HepG2 (cell line): ENCODE measurements around the gene FAM174A. TPM values are rescaled to one million over a fixed set of nuclear protein-coding genes. Genes with fewer than 3 reads are reported as not detected.

ENCODE experiments used
- ATAC-seq: fragments of 200-7000 bp; cut with Tn5 transposase; 3 replicates; pipeline ENCODE4 v1.9.1; 2020; ENCODE audit warnings: mild to moderate bottlenecking, moderate library complexity
- BruUV-seq: library from RNA; stranded (reverse); fragments of 400-500 nt; replicated peaks from 2 replicates; lab custom pipeline; 2021; lab: Mats Ljungman, UMichigan
- CTCF ChIA-PET: fragments of 300-600 bp; formaldehyde crosslinking; extraction: SDS; loops from one replicate; lab custom pipeline; 2021; ENCODE audit warnings: low total read pairs, inconsistent platforms, low intra/inter-chr PET ratio; lab: Yijun Ruan, JAX
- POLR2A ChIA-PET: fragments of 350-600 bp; sonication (Branson Sonifier 250); formaldehyde crosslinking; loops from one replicate; lab custom pipeline; 2020; ENCODE audit warnings: antibody characterized with exemption, inconsistent platforms; lab: Yijun Ruan, JAX
- DNase-seq: peaks from one replicate; pipeline ENCODE4 v3.0.0-alpha.2; 2015; ENCODE audit warnings: low spot score
- FAIRE-seq: peaks from 3 replicates; lab custom pipeline; 2011; peaks lifted over from hg19 to GRCh38; lab: Jason Lieb, UNC
- H2AFZ ChIP-seq: one replicate; pipeline ENCODE4 v1.6.1; 2011; ENCODE audit warnings: low read length, inconsistent platforms
- H3K27ac ChIP-seq: fragments of 300-600 bp; 3 replicates; pipeline ENCODE4 v1.8.0; 2011; ENCODE audit warnings: mixed run types, mild to moderate bottlenecking, mixed read lengths, low read length, inconsistent platforms; ENCODE audit not compliant: insufficient read depth; ENCODE audit errors: extremely low read length
- H3K27me3 ChIP-seq, 2 experiments: fragments of 200-600 bp in 1 of 2; 2 replicates in 1 of 2; 3 replicates in 1 of 2; pipeline versions ENCODE4 v1.6.0 to v1.8.0; 2011; ENCODE audit warnings: low read length in 2 of 2, mild to moderate bottlenecking in 2 of 2, moderate library complexity in 2 of 2, inconsistent platforms in 1 of 2; ENCODE audit not compliant: insufficient read depth in 2 of 2, control insufficient read depth in 1 of 2
- H3K36me3 ChIP-seq, 2 experiments: fragments of 200-600 bp in 1 of 2; replicated peaks in 1 of 2; 2 replicates in 1 of 2; 3 replicates in 1 of 2; pipeline versions ENCODE4 v1.5.1 to v1.8.0; 2011; ENCODE audit warnings: low read length in 2 of 2, inconsistent platforms in 1 of 2; ENCODE audit not compliant: insufficient read depth in 2 of 2, control insufficient read depth in 1 of 2
- H3K4me1 ChIP-seq: 2 replicates; pipeline ENCODE4 v1.5.1; 2012; ENCODE audit warnings: low read length, inconsistent platforms; ENCODE audit not compliant: insufficient read depth
- H3K4me2 ChIP-seq: 2 replicates; pipeline ENCODE4 v1.6.0; 2011; ENCODE audit warnings: low read depth, low read length, inconsistent platforms
- H3K4me3 ChIP-seq, 3 experiments: fragments of 200-600 bp in 1 of 3; sonication (generic), shearing (Covaris generic) in 1 of 3; replicated peaks in 1 of 3; 2 replicates each; pipeline ENCODE4 v1.5.1; 2011 to 2016; ENCODE audit warnings: low read length in 3 of 3, inconsistent platforms in 2 of 3, low read depth in 2 of 3, mild to moderate bottlenecking in 2 of 3, control low read depth in 1 of 3, mixed read lengths in 1 of 3; ENCODE audit not compliant: insufficient read depth in 1 of 3
- H3K79me2 ChIP-seq: one replicate; pipeline ENCODE4 v1.6.1; 2011; ENCODE audit warnings: low read length, inconsistent platforms; ENCODE audit not compliant: insufficient read depth
- H3K9ac ChIP-seq: 2 replicates; pipeline ENCODE4 v1.6.0; 2011; ENCODE audit warnings: mild to moderate bottlenecking, low read depth, low read length, inconsistent platforms; ENCODE audit not compliant: insufficient read depth
- H3K9me3 ChIP-seq: 2 replicates; pipeline ENCODE4 v1.5.1; 2012; ENCODE audit warnings: mild to moderate bottlenecking, low read length
- H4K20me1 ChIP-seq: 2 replicates; pipeline ENCODE4 v1.6.0; 2011; ENCODE audit warnings: inconsistent platforms, mild to moderate bottlenecking, low read length, moderate library complexity; ENCODE audit not compliant: insufficient read depth
- AKAP8 ChIP-seq: sonication (generic); formaldehyde crosslinking; IDR thresholded peaks from 2 replicates; pipeline ENCODE4 v1.5.1; 2020; ENCODE audit warnings: mild to moderate bottlenecking, missing genetic modification reagents
- ATAD3A ChIP-seq: sonication (generic); formaldehyde crosslinking; IDR thresholded peaks from 2 replicates; pipeline ENCODE4 v1.4.0; 2020; ENCODE audit warnings: missing genetic modification reagents
- CEBPG ChIP-seq: IDR thresholded peaks from 2 replicates; pipeline ENCODE4 v1.6.1; 2016
- ELF4 ChIP-seq: sonication (generic); formaldehyde crosslinking; IDR thresholded peaks from 2 replicates; pipeline ENCODE4 v1.5.0; 2020; ENCODE audit warnings: missing genetic modification reagents, mild to moderate bottlenecking, moderate library complexity, borderline replicate concordance
- EP300 ChIP-seq, 3 experiments: sonication (generic) in 1 of 3; formaldehyde crosslinking in 1 of 3; IDR thresholded peaks; 2 replicates each; pipeline versions ENCODE4 v1.5.1 to v1.6.1; 2011 to 2020; ENCODE audit warnings: low read depth in 2 of 3, low read length in 2 of 3, borderline replicate concordance in 1 of 3, improper control_type of control experiment in 1 of 3, mild to moderate bottlenecking in 1 of 3, missing genetic modification reagents in 1 of 3, moderate library complexity in 1 of 3
- HDAC1 ChIP-seq: sonication (generic); formaldehyde crosslinking; IDR thresholded peaks from 2 replicates; pipeline ENCODE4 v1.5.1; 2020; ENCODE audit warnings: mild to moderate bottlenecking, missing genetic modification reagents
- IKZF1 ChIP-seq: fragments of 450-650 bp; IDR thresholded peaks from 2 replicates; pipeline ENCODE4 v1.7.1; 2016
- IKZF4 ChIP-seq: sonication (generic); formaldehyde crosslinking; IDR thresholded peaks from 2 replicates; pipeline ENCODE4 v1.5.1; 2020; ENCODE audit warnings: borderline replicate concordance, mild to moderate bottlenecking, low read depth, missing genetic modification reagents; ENCODE audit errors: not compliant biosample characterization
- MED8 ChIP-seq: sonication (generic); formaldehyde crosslinking; IDR thresholded peaks from 2 replicates; pipeline ENCODE4 v1.8.1; 2023; ENCODE audit warnings: mild to moderate bottlenecking, missing genetic modification reagents; ENCODE audit not compliant: insufficient replicate concordance
- MTERF4 ChIP-seq: sonication (generic); formaldehyde crosslinking; IDR thresholded peaks from 2 replicates; pipeline ENCODE4 v1.8.0; 2023; ENCODE audit warnings: mild to moderate bottlenecking, missing genetic modification reagents
- MTF1 ChIP-seq: sonication (generic); formaldehyde crosslinking; IDR thresholded peaks from 2 replicates; pipeline ENCODE4 v1.5.0; 2020; ENCODE audit warnings: missing genetic modification reagents
- RARG ChIP-seq: sonication (generic); formaldehyde crosslinking; IDR thresholded peaks from 2 replicates; pipeline ENCODE4 v1.4.0; 2020; ENCODE audit warnings: low read depth, mild to moderate bottlenecking, missing genetic modification reagents
- RFX1 ChIP-seq: fragments of 450-650 bp; IDR thresholded peaks from 2 replicates; pipeline ENCODE4 v1.6.1; 2017
- THYN1 ChIP-seq: sonication (generic); formaldehyde crosslinking; IDR thresholded peaks from 2 replicates; pipeline ENCODE4 v1.8.1; 2023; ENCODE audit warnings: low read depth, mild to moderate bottlenecking, moderate library complexity, missing genetic modification reagents, borderline replicate concordance
- ZBTB7B ChIP-seq: sonication (generic); formaldehyde crosslinking; IDR thresholded peaks from 2 replicates; pipeline ENCODE4 v1.4.0; 2020; ENCODE audit warnings: missing genetic modification reagents
- ZNF136 ChIP-seq: sonication (generic); formaldehyde crosslinking; IDR thresholded peaks from 2 replicates; pipeline ENCODE4 v1.8.1; 2022; ENCODE audit warnings: low read depth, mild to moderate bottlenecking, moderate library complexity, missing genetic modification reagents
- ZNF501 ChIP-seq: sonication (generic); formaldehyde crosslinking; IDR thresholded peaks from 2 replicates; pipeline ENCODE4 v1.5.1; 2020; ENCODE audit warnings: mild to moderate bottlenecking, moderate library complexity, missing genetic modification reagents
- ZNF792 ChIP-seq: IDR thresholded peaks from 2 replicates; pipeline ENCODE4 v1.6.1; 2016
- ZSCAN22 ChIP-seq: sonication (generic); formaldehyde crosslinking; IDR thresholded peaks from 2 replicates; pipeline ENCODE4 v1.4.0; 2020; ENCODE audit warnings: mild to moderate bottlenecking, missing genetic modification reagents
- WGBS: methylation state at CpG from one replicate; pipeline ENCODE4 v1.1.6; 2017; ENCODE audit warnings: low lambda C conversion rate; 5-methylcytosine and 5-hydroxymethylcytosine counted together
- in situ Hi-C: cut with HindIII; loops from 2 replicates; pipeline ENCODE4 v1.10.0; 2017; ENCODE audit warnings: low pct_unique_long_range_greater_than_20kb; ENCODE audit not compliant: extremely low pct_ligation_motif_present
- intact Hi-C: fragments of 100-400 bp; cut with micrococcal nuclease; formaldehyde crosslinking; loops from one replicate; pipeline ENCODE4 v1.10.0; 2022; ENCODE audit not compliant: unreplicated experiment
- polyA plus RNA-seq, 8 experiments: library from polyadenylated mRNA; depleted of rRNA in 3 of 8; stranded (reverse) in 7 of 8; unstranded in 1 of 8; fragments of >200 nt; fragmentation: Illumina TruSeq in 4 of 8; extraction: Trizol in 4 of 8; gene quantifications; 2 replicates each; pipeline versions ENCODE4 v1.2.1 to v1.2.3, GENCODE V29; 2011 to 2016; ENCODE audit warnings: low read depth in 4 of 8, missing spikeins in 1 of 8, mixed read lengths in 1 of 8; ENCODE audit not compliant: insufficient read depth in 1 of 8
- total RNA-seq, 5 experiments: library from RNA; depleted of rRNA; stranded (reverse); fragments of >200 nt; fragmentation: Illumina TruSeq; extraction: Trizol; gene quantifications; 2 replicates each; pipeline ENCODE4 v1.2.3, GENCODE V29; 2016; ENCODE audit warnings: low read depth in 1 of 5

The FAM174A gene
- total and polyA plus RNA-seq, 2 of the 13 experiments (the other 11 are each of a cell fraction or from before 2014, with no cell fraction given), result 6.8 to 7.8 TPM

- 94% methylated on average over 2 of the region's 2 CpGs for whole genome bisulfite sequencing
- FAIRE-seq, result no peak
- Histone ChIP-seq H3K4me3 (no peak overlapping the region), H3K27ac (no peak overlapping the region), H3K36me3 (no peaks in the 10 kb centered on the region), H3K9me3 (no peaks in the 10 kb centered on the region), H3K27me3 (no peaks in the 10 kb centered on the region), H3K9ac (no peak overlapping the region), H2AFZ (no peak overlapping the region), H3K4me2 (no peak overlapping the region), H3K79me2 (no peaks in the 10 kb centered on the region), H3K4me1 (no peaks in the 10 kb centered on the region), H4K20me1 (peaks cover 2% of the 10 kb centered on the region; the same call in 1 of the 2 replicates)
- intact Hi-C loops (no loop called here), in situ Hi-C loops (no loop called here)
- BruUV-seq, result no TSS peak
- ATAC-seq, result no peak
- ChIA-PET CTCF (no interaction called here), POLR2A (no interaction called here)
- no peak for DNase-seq
- TF ChIP-seq CEBPG, result no peak
- TF ChIP-seq ATAD3A (CRISPR knock-in tag), result no peak
- TF ChIP-seq RARG (CRISPR knock-in tag), result no peak
- TF ChIP-seq ZSCAN22, result no peak
- TF ChIP-seq IKZF4, result no peak
- TF ChIP-seq ZNF501 (CRISPR knock-in tag), result no peak
- TF ChIP-seq THYN1 (CRISPR knock-in tag), result no peak
- TF ChIP-seq ZNF792, result no peak
- TF ChIP-seq MED8, result no peak
- TF ChIP-seq ZBTB7B (CRISPR knock-in tag), result no peak
- no peak for TF ChIP-seq EP300 (IDR thresholded peaks at IDR 0.05; ENCODE audit: low read depth in 2 of 2, low read length in 2 of 2)
- TF ChIP-seq EP300 (CRISPR knock-in tag; IDR thresholded peaks at IDR 0.05; ENCODE audit: borderline replicate concordance), result no peak
- no peak for TF ChIP-seq ZNF136
- no peak for TF ChIP-seq ELF4 (CRISPR knock-in tag)
- no peak for TF ChIP-seq IKZF1
- no peak for TF ChIP-seq MTF1 (CRISPR knock-in tag)
- no peak for TF ChIP-seq AKAP8 (CRISPR knock-in tag)
- TF ChIP-seq HDAC1 (CRISPR knock-in tag), result no peak
- no peak for TF ChIP-seq RFX1
- TF ChIP-seq MTERF4 (CRISPR knock-in tag), result no peak
Observed at GRCh38 chr5:100574716-100575115, 39.5 kb downstream of the FAM174A start.
